PC-9 (cell line): ENCODE results near the gene FAH. TPM values are rescaled to one million over a fixed set of nuclear protein-coding genes. Genes with fewer than 3 reads are reported as not detected.

Experiments
- BruUV-seq: library from RNA; stranded (reverse); fragments of 400-500 nt; replicated peaks from 2 replicates; lab custom pipeline; 2021; lab: Mats Ljungman, UMichigan
- CTCF ChIA-PET: fragments of 300-600 bp; sonication (Branson Sonifier 250); formaldehyde crosslinking; loops from one replicate; lab custom pipeline; 2022; ENCODE audit warnings: antibody characterized with exemption; lab: Charles Lee
- POLR2A ChIA-PET: fragments of 300-600 bp; sonication (Branson Sonifier 250); formaldehyde crosslinking; loops from one replicate; lab custom pipeline; 2022; ENCODE audit warnings: antibody characterized with exemption; ENCODE audit not compliant: unreplicated experiment; lab: Charles Lee
- DNase-seq, 2 experiments: peaks; one replicate each; pipeline versions ENCODE4 v3.0.0 to v3.0.0-alpha.2; 2015 to 2022; ENCODE audit warnings: mixed read lengths in 1 of 2
- H2AFZ ChIP-seq: fragments of 200-600 bp; sonication (generic); 2 replicates; pipeline ENCODE4 v1.8.1; 2017; ENCODE audit warnings: antibody characterized with exemption
- H3F3A ChIP-seq: fragments of 200-600 bp; sonication (generic); 2 replicates; pipeline ENCODE4 v1.8.1; 2017; ENCODE audit warnings: antibody characterized with exemption, mild to moderate bottlenecking, low read depth; ENCODE audit not compliant: insufficient read depth
- H3K27ac ChIP-seq: fragments of 200-600 bp; sonication (generic); 2 replicates; pipeline ENCODE4 v1.6.1; 2016; ENCODE audit warnings: mixed run types
- H3K27me3 ChIP-seq: fragments of 200-600 bp; sonication (generic); 2 replicates; pipeline ENCODE4 v1.6.1; 2016; ENCODE audit warnings: low read depth, mixed run types; ENCODE audit not compliant: insufficient read depth
- H3K36me3 ChIP-seq: fragments of 200-600 bp; sonication (generic); 2 replicates; pipeline ENCODE4 v1.6.1; 2016; ENCODE audit warnings: low read depth, mixed run types
- H3K4me1 ChIP-seq: fragments of 200-600 bp; sonication (generic); replicated peaks from 2 replicates; pipeline ENCODE4 v1.6.1; 2016; ENCODE audit warnings: mixed run types; ENCODE audit not compliant: insufficient read depth
- H3K4me2 ChIP-seq: fragments of 200-600 bp; sonication (generic); 2 replicates; pipeline ENCODE4 v1.6.1; 2017; ENCODE audit warnings: mixed run types
- H3K4me3 ChIP-seq: fragments of 200-600 bp; sonication (generic); 2 replicates; pipeline ENCODE4 v1.6.1; 2016; ENCODE audit warnings: mixed run types
- H3K79me2 ChIP-seq: fragments of 200-600 bp; sonication (generic); 2 replicates; pipeline ENCODE4 v1.6.1; 2017; ENCODE audit warnings: low read depth, mixed run types
- H3K9me2 ChIP-seq: fragments of 200-600 bp; sonication (generic); 2 replicates; pipeline ENCODE4 v1.8.1; 2017; ENCODE audit warnings: mild to moderate bottlenecking; ENCODE audit not compliant: insufficient read depth
- H3K9me3 ChIP-seq: fragments of 200-600 bp; sonication (generic); 2 replicates; pipeline ENCODE4 v1.8.1; 2016; ENCODE audit warnings: low read depth; ENCODE audit not compliant: insufficient read depth
- H4K20me1 ChIP-seq: fragments of 200-600 bp; sonication (generic); 2 replicates; pipeline ENCODE4 v1.8.1; 2017; ENCODE audit not compliant: insufficient read depth
- EZH2 ChIP-seq: fragments of 200-600 bp; sonication (generic); IDR thresholded peaks from 2 replicates; pipeline ENCODE4 v1.8.0; 2017; ENCODE audit warnings: antibody characterized with exemption, low read depth
- intact Hi-C: fragments of 100-400 bp; cut with micrococcal nuclease; formaldehyde crosslinking; loops from one replicate; pipeline ENCODE4 v1.10.0; 2022; ENCODE audit not compliant: unreplicated experiment
- total RNA-seq: library from RNA; stranded (reverse); gene quantifications from 2 replicates; pipeline ENCODE4 v1.2.3, GENCODE V29; 2021
- TF ChIP-seq, protein P1 (sequence below): fragments of 200-600 bp; sonication (generic); conservative IDR thresholded peaks from 2 replicates; pipeline ENCODE4 v1.6.1; 2017; ENCODE audit warnings: mixed run types, antibody characterized with exemption, mild to moderate bottlenecking, moderate library complexity

The FAH gene
- total RNA-seq, 1 experiment from 2014 or later, result 75.5 TPM

DNA sequence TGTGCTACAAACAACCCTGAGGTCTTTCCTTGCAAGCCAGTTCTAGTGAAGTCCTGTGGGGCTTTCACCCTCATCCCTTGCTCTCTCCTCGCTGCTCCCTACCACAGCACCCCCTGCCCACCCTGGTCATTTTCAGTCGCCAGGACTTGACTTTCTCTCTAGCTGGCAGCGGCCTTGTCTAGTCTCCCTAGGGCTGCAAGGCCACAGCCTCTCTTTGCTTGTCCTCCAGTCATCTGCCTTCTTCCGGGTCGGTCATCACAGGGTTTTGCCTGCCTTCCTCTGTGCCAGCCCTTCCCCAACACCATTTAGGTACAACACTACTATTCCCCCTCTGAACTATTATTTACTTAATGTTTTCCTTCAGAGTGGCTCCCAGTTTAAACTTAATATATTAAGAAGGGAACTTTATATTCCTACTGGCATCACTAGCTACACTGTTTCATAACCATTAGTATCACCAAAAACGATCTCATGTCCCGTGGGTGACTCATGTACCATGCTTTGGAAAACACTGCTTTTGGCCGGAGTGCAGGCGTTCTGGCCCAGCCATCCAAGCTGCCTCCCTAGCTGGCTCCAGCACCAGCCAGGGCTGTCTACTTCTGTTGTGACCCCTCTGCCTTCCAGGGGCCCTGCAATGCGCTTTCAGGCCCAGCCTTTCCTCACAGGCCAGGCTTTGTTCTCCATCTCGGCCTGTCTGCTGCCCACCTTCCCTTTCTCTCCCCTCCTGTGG lies 21.4 kb downstream of the FAH start:
- no peak overlapping the region for H3K4me2 ChIP-seq
- H3K27me3 ChIP-seq, result no peaks in the 10 kb centered on the region
- CTCF ChIA-PET, result interaction anchor here (0.6 kb wide), 1 partner anchor 907 kb away, joined by 3 read pairs; no protein-coding TSS in a partner anchor
- no peaks in the 10 kb centered on the region for H4K20me1 ChIP-seq
- H2AFZ ChIP-seq, result no peak overlapping the region
- H3K9me2 ChIP-seq, result no peaks in the 10 kb centered on the region
- intact Hi-C loops, result loop anchor here (5.0 to 10.0 kb wide), 3 partner anchors 112 to 579 kb away; no protein-coding TSS in a partner anchor
- no peak overlapping the region for H3K4me3 ChIP-seq
- peaks cover 17% of the 10 kb centered on the region for H3K4me1 ChIP-seq
- peaks cover 29% of the 10 kb centered on the region for H3F3A ChIP-seq
- TF ChIP-seq EZH2, result no peak
- TF ChIP-seq, protein P1, sequence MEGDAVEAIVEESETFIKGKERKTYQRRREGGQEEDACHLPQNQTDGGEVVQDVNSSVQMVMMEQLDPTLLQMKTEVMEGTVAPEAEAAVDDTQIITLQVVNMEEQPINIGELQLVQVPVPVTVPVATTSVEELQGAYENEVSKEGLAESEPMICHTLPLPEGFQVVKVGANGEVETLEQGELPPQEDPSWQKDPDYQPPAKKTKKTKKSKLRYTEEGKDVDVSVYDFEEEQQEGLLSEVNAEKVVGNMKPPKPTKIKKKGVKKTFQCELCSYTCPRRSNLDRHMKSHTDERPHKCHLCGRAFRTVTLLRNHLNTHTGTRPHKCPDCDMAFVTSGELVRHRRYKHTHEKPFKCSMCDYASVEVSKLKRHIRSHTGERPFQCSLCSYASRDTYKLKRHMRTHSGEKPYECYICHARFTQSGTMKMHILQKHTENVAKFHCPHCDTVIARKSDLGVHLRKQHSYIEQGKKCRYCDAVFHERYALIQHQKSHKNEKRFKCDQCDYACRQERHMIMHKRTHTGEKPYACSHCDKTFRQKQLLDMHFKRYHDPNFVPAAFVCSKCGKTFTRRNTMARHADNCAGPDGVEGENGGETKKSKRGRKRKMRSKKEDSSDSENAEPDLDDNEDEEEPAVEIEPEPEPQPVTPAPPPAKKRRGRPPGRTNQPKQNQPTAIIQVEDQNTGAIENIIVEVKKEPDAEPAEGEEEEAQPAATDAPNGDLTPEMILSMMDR, result no peak
- no peaks in the 10 kb centered on the region for H3K79me2 ChIP-seq
- peaks cover 23% of the 10 kb centered on the region for H3K36me3 ChIP-seq
- BruUV-seq, result no TSS peak
- no peak overlapping the region for H3K27ac ChIP-seq
- POLR2A ChIA-PET, result no interaction called here
- no peak for DNase-seq
- H3K9me3 ChIP-seq, result no peaks in the 10 kb centered on the region

DNA sequence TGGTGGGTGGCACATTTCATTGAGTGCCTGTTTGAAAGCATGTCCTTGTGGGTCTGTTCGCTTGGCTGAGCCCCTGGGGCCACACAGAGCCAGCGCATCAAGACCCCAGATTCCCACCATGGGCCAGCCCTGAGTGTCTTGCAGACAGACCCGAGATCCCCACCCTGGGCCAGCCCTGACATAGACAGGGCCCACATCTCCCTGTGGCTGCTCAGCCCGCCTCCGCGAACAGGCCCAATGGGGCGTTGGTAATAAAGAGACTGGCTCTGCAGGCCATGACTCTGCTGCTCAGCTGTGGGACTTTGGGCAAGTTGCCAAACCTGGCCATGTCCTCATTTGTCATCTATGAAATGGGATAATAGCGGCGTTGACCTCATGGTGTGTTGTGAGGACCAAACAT lies 22.6 kb downstream of the FAH start:
- Histone ChIP-seq H3K9me3 (no peaks in the 10 kb centered on the region), H2AFZ (no peak overlapping the region), H3K4me2 (no peak overlapping the region), H3K4me1 (peaks cover 24% of the 10 kb centered on the region), H3F3A (peaks cover 29% of the 10 kb centered on the region), H3K27me3 (no peaks in the 10 kb centered on the region), H3K4me3 (no peak overlapping the region), H3K36me3 (peaks cover 23% of the 10 kb centered on the region), H4K20me1 (no peaks in the 10 kb centered on the region), H3K79me2 (no peaks in the 10 kb centered on the region), H3K27ac (no peak overlapping the region), H3K9me2 (no peaks in the 10 kb centered on the region)
- intact Hi-C loops, result loop anchor here (10.0 kb wide), 1 partner anchor 581 kb away; no protein-coding TSS in a partner anchor
- no peak for DNase-seq
- CTCF ChIA-PET, result no interaction called here
- no TSS peak for BruUV-seq
- TF ChIP-seq EZH2, result no peak
- TF ChIP-seq, protein P1, result no peak
- POLR2A ChIA-PET, result no interaction called here

DNA sequence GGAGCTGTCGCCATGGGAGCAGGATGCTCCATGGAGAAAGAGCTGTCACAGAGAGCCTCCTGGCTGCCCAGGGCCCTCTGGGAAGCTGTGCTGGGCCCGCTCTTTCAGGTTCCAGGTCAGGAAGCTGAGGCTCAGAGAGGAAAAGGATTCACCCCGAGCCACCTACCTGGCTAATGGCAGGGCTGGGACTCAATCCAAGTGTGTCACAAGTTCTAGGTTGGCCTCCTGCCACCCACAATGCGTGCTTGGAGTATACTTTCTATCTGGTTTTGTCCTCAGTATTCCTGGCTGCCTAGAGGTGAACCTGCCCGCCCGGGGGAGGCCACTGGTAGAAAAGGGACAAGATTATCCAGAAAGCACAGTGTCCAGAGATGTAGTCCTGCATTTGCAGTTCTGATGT lies 23.6 kb downstream of the FAH start:
- no peaks in the 10 kb centered on the region for H4K20me1 ChIP-seq
- no TSS peak for BruUV-seq
- DNase-seq, result no peak
- no peak overlapping the region for H2AFZ ChIP-seq
- intact Hi-C loops, result loop anchor here (10.0 kb wide), 1 partner anchor 582 kb away; no protein-coding TSS in a partner anchor
- no peaks in the 10 kb centered on the region for H3K9me3 ChIP-seq
- peaks cover 28% of the 10 kb centered on the region for H3F3A ChIP-seq
- no peaks in the 10 kb centered on the region for H3K27me3 ChIP-seq
- H3K9me2 ChIP-seq, result no peaks in the 10 kb centered on the region
- ChIA-PET POLR2A (no interaction called here), CTCF (no interaction called here)
- H3K4me3 ChIP-seq, result no peak overlapping the region
- TF ChIP-seq, protein P1, result no peak
- no peak for TF ChIP-seq EZH2
- H3K4me2 ChIP-seq, result no peak overlapping the region
- H3K4me1 ChIP-seq, result peaks cover 23% of the 10 kb centered on the region
- H3K79me2 ChIP-seq, result no peaks in the 10 kb centered on the region
- H3K27ac ChIP-seq, result no peak overlapping the region
- peaks cover 28% of the 10 kb centered on the region for H3K36me3 ChIP-seq
